H7 (cell line): ENCODE results near the gene MTMR12. TPM values are rescaled to one million over a fixed set of nuclear protein-coding genes. Genes with fewer than 3 reads are reported as not detected.
"Not testable (repeated sequence)": the region's sequence is repeated elsewhere in the genome, so short reads cannot be mapped to it uniquely, and the experiment has no call there.

ENCODE experiments used
- DNase-seq: peaks from one replicate; pipeline ENCODE4 v3.0.0; 2012
- H3K27me3 ChIP-seq: 2 replicates; pipeline ENCODE4 v1.6.0; 2011; ENCODE audit warnings: mild to moderate bottlenecking, low read length; ENCODE audit not compliant: control insufficient read depth, insufficient read depth
- H3K36me3 ChIP-seq: replicated peaks from 2 replicates; pipeline ENCODE4 v1.5.1; 2011; ENCODE audit warnings: low read length; ENCODE audit not compliant: control insufficient read depth, insufficient read depth
- H3K4me3 ChIP-seq: 2 replicates; pipeline ENCODE4 v1.5.1; 2011; ENCODE audit warnings: low read depth, mild to moderate bottlenecking, control low read depth, low read length, moderate library complexity; ENCODE audit not compliant: insufficient read depth
- total RNA-seq: library from RNA; depleted of rRNA; stranded (reverse); fragments of >200 nt; shearing (Covaris generic); gene quantifications from 2 replicates; pipeline ENCODE4 v1.2.3, GENCODE V29; 2014

The MTMR12 gene
- total RNA-seq, 1 experiment from 2014 or later: 22.9 TPM

GRCh38 chr5:32297181-32298058, 15.3 kb downstream of the MTMR12 start:
- no peak for DNase-seq
- Histone ChIP-seq H3K27me3 (no peaks in the 10 kb centered on the region), H3K36me3 (peaks cover 2% of the 10 kb centered on the region), H3K4me3 (no peak overlapping the region)

DNA sequence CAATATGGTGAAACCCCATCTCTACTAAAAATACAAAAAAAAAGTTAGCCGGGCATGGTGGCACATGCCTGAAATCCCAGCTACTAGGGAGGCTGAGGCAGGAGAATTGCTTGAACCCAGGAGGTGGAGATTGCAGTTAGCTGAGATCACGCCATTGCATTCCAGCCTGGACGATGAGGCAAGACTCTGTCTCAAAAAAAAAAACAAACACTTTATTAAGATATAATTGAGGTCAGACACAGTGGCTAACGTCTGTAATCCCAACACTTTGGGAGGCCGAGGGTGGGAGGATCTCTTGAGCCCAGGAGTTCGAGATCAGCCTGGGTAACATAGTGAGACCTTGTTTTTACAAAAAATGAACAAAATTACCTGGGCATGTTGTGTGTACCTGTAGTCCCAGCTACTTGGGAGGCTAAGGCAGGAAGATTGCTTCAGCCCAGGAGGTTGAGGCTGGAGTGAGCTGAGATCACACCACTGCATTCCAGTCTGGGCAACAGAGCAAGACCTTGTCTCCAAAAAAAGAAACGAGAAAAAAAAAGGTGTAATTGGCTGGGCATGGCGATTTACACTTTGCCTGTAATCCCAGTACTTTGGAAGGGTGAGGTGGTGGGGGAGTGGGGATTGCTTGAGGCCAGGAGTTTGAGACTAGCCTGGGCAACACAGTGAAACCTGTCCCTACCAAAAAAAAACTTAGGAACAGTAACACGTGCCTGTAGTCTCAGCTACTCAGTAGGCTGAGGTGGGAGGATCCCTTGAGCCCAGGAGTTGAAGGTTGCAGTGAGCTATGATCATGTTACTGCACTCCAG, 16.6 kb downstream of the MTMR12 start:
- not testable (repeated sequence) for H3K4me3 ChIP-seq, H3K27me3 ChIP-seq, H3K36me3 ChIP-seq, DNase-seq

GRCh38 chr5:32291591-32291990, 21.1 kb downstream of the MTMR12 start:
- H3K27me3 ChIP-seq: no peaks in the 10 kb centered on the region
- H3K4me3 ChIP-seq: no peak overlapping the region
- peaks cover 2% of the 10 kb centered on the region for H3K36me3 ChIP-seq
- no peak for DNase-seq

DNA sequence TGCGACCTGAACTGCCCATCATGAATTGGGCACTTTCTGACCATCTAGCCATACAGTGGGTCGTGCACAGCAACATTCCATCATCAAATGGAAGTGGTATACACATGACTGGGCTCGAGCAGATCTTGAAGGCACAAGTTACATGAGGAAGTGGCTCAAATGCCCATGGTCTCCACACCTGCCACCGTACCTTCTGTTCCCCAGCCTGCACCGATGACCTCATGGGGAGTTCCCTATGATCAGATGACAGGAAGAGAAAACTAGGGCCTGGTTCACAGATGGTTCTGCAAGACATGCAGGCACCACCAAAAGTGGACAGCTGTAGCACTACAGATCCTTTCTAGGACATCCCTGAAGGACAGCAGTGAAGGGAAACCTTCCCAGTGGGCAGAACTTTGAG, 21.8 kb downstream of the MTMR12 start:
- no peaks in the 10 kb centered on the region for H3K36me3 ChIP-seq
- H3K4me3 ChIP-seq: no peak overlapping the region
- DNase-seq: no peak
- H3K27me3 ChIP-seq: no peaks in the 10 kb centered on the region

GRCh38 chr5:32290501-32290900, 22.2 kb downstream of the MTMR12 start:
- not testable (repeated sequence) for H3K36me3 ChIP-seq

GRCh38 chr5:32289986-32290385, 22.8 kb downstream of the MTMR12 start:
- H3K27me3 ChIP-seq, H3K36me3 ChIP-seq, DNase-seq, H3K4me3 ChIP-seq: not testable (repeated sequence)

More at GRCh38 chr5:32290501-32290900, 22.2 kb downstream of the MTMR12 start:
- H3K4me3 ChIP-seq, H3K27me3 ChIP-seq, DNase-seq: not testable (repeated sequence)

GRCh38 chr5:32288135-32288534, 24.6 kb downstream of the MTMR12 start:
- H3K27me3 ChIP-seq, DNase-seq, H3K4me3 ChIP-seq, H3K36me3 ChIP-seq: not testable (repeated sequence)

GRCh38 chr5:32287525-32287924, 25.2 kb downstream of the MTMR12 start:
- not testable (repeated sequence) for H3K27me3 ChIP-seq, H3K4me3 ChIP-seq, DNase-seq

GRCh38 chr5:32285510-32286138, 27.1 kb downstream of the MTMR12 start:
- H3K36me3 ChIP-seq: no peaks in the 10 kb centered on the region
- no peak overlapping the region for H3K4me3 ChIP-seq
- no peak for DNase-seq
- no peaks in the 10 kb centered on the region for H3K27me3 ChIP-seq

More at GRCh38 chr5:32287525-32287924, 25.2 kb downstream of the MTMR12 start:
- H3K36me3 ChIP-seq: not testable (repeated sequence)

DNA sequence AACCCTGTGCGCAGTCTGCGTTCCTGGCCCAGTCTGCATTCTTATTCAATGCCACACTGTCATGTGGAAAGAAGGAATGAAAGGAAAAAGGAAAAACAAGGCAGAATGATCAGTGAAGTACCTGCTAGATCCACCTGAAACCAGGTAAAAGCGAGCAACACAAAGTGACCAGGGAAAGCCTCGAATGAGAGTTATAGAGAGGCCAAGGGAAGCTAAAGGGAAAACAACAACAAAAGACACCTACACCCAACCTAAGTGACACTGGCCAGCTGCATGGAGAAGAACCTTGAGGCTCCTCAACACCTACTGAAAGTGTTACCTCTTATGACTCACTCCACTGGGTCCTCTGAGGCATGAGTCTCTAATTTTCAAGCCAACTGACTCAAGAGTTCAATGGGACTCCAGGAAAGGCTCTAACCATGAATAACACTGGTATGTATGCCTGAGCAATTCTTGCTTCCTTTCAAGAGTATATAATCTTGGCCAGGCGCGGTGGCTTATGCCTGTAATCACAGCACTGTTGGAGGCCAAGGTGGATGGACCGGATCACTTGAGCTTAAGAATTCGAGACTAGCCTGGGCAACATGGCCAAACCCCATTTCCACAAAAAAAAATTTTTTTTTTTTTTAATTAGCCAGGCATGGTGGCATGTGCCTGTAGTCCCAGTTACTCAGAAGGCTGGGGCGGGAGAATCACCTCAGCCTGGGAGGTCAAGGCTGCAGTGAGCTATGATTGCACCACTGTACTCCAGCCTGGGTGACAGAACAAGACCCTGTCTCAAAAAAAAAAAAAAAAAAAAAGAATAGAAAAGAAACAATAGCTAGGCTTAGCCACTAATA, 29.0 kb downstream of the MTMR12 start:
- no peaks in the 10 kb centered on the region for H3K36me3 ChIP-seq
- no peak for DNase-seq
- H3K27me3 ChIP-seq: no peaks in the 10 kb centered on the region
- no peak overlapping the region for H3K4me3 ChIP-seq

DNA sequence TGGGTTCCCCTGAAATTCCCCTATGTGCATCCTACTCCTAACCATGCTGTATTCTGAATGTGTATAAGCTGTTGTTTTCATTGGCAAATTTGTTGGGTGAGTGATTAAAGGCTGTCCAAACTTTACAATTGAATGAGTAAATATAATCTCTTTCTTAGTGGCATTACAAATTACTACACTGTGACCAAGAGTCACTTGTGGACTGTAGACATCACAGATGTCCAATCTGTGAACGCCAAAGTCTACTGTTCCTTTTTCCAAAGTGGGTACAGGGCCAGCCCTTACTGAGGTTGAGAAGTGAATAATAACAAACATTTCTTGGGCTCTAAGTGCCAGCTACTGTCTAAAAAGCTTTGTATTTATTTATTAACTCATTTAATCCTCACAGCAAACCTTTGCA, 29.7 kb downstream of the MTMR12 start:
- H3K4me3 ChIP-seq: no peak overlapping the region
- H3K27me3 ChIP-seq: no peaks in the 10 kb centered on the region
- H3K36me3 ChIP-seq: no peaks in the 10 kb centered on the region
- no peak for DNase-seq

DNA sequence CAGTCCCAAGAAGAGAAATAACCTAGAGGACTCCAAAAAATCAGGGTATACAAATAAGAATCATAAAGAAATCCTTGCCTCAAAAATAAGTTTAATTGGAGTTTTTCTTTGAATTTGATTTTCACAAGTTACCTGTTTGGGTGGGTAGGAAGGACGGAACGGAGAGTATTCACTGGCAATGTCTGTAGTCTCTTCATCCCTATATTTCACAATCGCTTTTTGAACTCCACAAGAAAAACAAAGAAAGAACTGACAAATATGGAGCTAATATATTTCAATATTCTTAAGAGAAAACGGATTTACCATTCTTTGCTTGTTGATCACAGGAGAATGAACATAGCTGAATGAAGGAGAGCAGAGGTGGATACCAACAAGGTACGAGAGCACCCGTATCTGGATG, 30.1 kb downstream of the MTMR12 start:
- DNase-seq: no peak
- Histone ChIP-seq H3K27me3 (no peaks in the 10 kb centered on the region), H3K36me3 (no peaks in the 10 kb centered on the region), H3K4me3 (no peak overlapping the region)

DNA sequence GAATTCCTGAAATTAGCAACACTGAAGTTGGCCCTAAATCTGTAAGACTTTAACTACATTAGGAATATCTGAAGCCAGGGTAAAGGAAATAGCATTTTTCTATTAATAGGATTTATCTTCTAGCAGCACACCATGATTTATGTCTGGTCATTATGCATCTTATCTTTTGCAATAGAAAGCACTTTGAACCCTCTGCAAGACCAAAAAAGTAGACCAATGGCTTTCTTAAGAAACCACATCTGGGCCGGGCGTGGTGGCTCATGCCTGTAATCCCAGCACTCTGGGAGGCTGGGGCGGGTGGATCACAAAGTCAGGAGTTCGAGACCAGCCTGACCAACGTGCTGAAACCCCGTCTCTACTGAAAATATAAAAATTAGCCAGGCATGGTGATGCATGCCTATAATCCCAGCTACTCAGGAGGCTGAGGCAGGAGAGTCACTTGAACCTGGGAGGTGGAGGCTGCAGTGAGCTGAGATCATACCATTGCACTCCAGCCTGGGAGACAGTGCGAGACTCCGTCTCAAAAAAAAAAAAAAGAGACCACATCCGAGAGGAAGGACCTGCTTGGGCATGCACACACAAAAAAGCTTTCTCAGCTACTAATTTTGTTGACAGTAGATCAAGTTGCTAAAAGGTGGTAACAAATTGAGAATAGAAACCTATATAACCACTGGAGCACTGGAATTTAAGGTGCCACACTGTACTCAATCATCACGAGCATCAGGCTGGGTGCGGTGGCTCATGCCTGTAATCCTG, 31.2 kb downstream of the MTMR12 start:
- DNase-seq, H3K36me3 ChIP-seq, H3K27me3 ChIP-seq, H3K4me3 ChIP-seq: not testable (repeated sequence)
